Activated CD8-positive, alpha-beta memory T cell treated with anti-CD3 and anti-CD28 coated beads for 4 hours (primary cell): Measurements from ENCODE around the gene PPP1R15A.
"Not testable (repeated sequence)": the region's sequence is repeated elsewhere in the genome, so short reads cannot be mapped to it uniquely, and the experiment has no call there.

Experiments used
- DNase-seq, 2 donors: peaks; one replicate each; pipeline ENCODE4 v3.0.0-alpha.2; 2020; ENCODE audit warnings: low read depth in 2 of 2

The PPP1R15A gene

GRCh38 chr19:48872182-48872883 is at the start of gene PPP1R15A:
TSS of gene PPP1R15A (plus strand) at chr19:48872421. CDS start at chr19:48873234, 813 bp downstream.
- DNase-seq = peak; percentile 95 to 99

- no peak for DNase-seq
These were observed 49.7 kb upstream of the PPP1R15A start for GRCh38 chr19:48822514-48822913.

GRCh38 chr19:48826606-48827020 is 45.6 kb upstream of the PPP1R15A start:
- DNase-seq = no peak

- no peak for DNase-seq
These were observed 42.1 kb upstream of the PPP1R15A start for GRCh38 chr19:48830088-48830487.

GRCh38 chr19:48830965-48831364 is 41.3 kb upstream of the PPP1R15A start:
- DNase-seq = no peak

GRCh38 chr19:48833049-48833448 is 39.2 kb upstream of the PPP1R15A start:
- no peak for DNase-seq

GRCh38 chr19:48833977-48834376 is 38.2 kb upstream of the PPP1R15A start:
- no peak for DNase-seq

- DNase-seq = peak; percentile 77 to 84
These were observed 36.5 kb upstream of the PPP1R15A start for GRCh38 chr19:48835734-48836088.

- DNase-seq = no peak
These were observed 35.9 kb upstream of the PPP1R15A start, which contains the start of gene HSD17B14 for GRCh38 chr19:48836089-48837017. TSS of gene HSD17B14 (minus strand) at chr19:48836491. CDS start at chr19:48836411, 80 bp downstream.

GRCh38 chr19:48837051-48837524 is 35.1 kb upstream of the PPP1R15A start:
- DNase-seq = peak; percentile 46 to 59

- no peak for DNase-seq
These were observed 34.5 kb upstream of the PPP1R15A start for GRCh38 chr19:48837687-48838086.

GRCh38 chr19:48841047-48841446 is 31.2 kb upstream of the PPP1R15A start:
- no peak for DNase-seq

GRCh38 chr19:48841571-48841970 is 30.6 kb upstream of the PPP1R15A start:
- no peak for DNase-seq

- no peak for DNase-seq
These were observed 29.4 kb upstream of the PPP1R15A start for GRCh38 chr19:48842789-48843162.

GRCh38 chr19:48844472-48844871 is 27.7 kb upstream of the PPP1R15A start:
- no peak for DNase-seq

- DNase-seq = no peak
These were observed 26.8 kb upstream of the PPP1R15A start for GRCh38 chr19:48845384-48845783.

- not testable (repeated sequence) for DNase-seq
These were observed 25.6 kb upstream of the PPP1R15A start for GRCh38 chr19:48846659-48847058.

- DNase-seq = no peak
These were observed 19.9 kb upstream of the PPP1R15A start for GRCh38 chr19:48852292-48852691.

- DNase-seq = no peak
These were observed 18.7 kb upstream of the PPP1R15A start for GRCh38 chr19:48853483-48853882.

GRCh38 chr19:48854103-48854502 is 18.1 kb upstream of the PPP1R15A start:
- DNase-seq = no peak

GRCh38 chr19:48856921-48857320 is 15.3 kb upstream of the PPP1R15A start:
- no peak for DNase-seq

- peak; percentile 52 to 73 for DNase-seq
These were observed 13.1 kb upstream of the PPP1R15A start for GRCh38 chr19:48858984-48859710.
